Fibroblast of skin of abdomen (primary cell): ENCODE results near the gene PLCL1. TPM values are rescaled to one million over a fixed set of nuclear protein-coding genes. Genes with fewer than 3 reads are reported as not detected.
A peak's percentile ranks its signal among the peaks of the same experiment; 100 is the strongest.

Source experiments
- DNase-seq: peaks from one replicate; pipeline ENCODE4 v3.0.0-alpha.2; 2013
- polyA plus RNA-seq, 2 experiments: library from polyadenylated mRNA; unstranded; fragments of 120-200 nt; gene quantifications; one replicate each; pipeline ENCODE4 v1.2.1, GENCODE V29; 2013; ENCODE audit not compliant: insufficient read length in 2 of 2

Gene PLCL1
- 1.1 TPM for polyA plus RNA-seq (2013, experiment 1 of 2; ENCODE audit: insufficient read length)
- 1.2 TPM for polyA plus RNA-seq (2013, experiment 2 of 2; ENCODE audit: insufficient read length)

DNA sequence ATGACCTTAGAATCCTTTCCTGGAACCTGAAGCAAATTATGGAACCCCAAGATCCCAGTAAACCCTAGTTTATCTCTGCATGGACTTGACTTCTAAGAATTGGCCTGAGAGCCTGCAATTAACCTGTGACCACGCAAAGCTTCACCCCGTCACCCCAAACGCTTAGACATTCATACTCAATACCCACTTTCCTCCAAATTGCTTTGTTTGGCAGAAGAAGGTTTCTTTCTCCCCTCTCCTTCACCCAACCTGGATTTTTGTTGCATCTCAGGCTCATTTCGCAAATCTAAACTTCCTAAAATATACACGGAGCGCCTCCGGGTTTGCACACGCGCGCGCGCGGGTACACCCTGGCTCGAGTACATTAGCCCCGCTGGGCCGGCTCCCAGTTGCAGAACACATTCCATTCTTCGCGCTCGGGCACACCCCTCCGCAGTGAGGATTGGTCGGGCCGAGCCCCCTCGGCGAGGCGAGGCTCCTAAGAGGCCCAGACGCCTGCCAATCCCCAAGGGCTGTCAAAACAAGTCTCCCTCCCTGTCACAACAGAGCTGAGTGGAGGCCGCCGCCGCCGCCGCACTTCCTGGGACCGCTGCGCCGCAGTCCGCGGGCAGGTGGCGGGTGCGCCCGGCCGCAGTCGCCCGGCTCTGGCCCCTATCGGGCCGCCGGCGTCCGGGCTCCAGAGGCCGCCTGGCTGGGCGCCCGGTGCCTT, at the start of gene PLCL1:
Gene PLCL1 (plus strand): TSS at position 545 of the 709 bp plus-strand sequence.
- peak; percentile 92 for DNase-seq

DNA sequence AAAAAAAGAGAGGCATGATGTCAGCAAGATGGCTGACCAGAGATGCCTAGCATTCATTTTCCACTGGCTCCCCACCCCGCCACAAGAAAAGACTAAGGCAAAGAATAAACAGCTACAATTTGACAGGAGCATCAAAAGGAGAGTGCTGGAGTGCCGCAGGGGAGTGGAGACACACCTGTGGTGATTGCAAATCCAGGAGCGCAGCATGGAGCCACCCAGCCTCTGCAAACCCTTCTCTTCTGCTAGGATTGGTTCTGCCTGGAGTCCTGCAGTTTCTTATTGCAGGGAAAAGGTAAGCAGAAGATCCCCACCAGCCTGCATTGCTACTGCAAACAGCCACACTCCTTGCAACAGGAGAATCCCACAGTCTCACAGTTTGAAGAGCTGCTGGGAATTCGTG, 45.4 kb upstream of the PLCL1 start:
- DNase-seq: no peak

DNA sequence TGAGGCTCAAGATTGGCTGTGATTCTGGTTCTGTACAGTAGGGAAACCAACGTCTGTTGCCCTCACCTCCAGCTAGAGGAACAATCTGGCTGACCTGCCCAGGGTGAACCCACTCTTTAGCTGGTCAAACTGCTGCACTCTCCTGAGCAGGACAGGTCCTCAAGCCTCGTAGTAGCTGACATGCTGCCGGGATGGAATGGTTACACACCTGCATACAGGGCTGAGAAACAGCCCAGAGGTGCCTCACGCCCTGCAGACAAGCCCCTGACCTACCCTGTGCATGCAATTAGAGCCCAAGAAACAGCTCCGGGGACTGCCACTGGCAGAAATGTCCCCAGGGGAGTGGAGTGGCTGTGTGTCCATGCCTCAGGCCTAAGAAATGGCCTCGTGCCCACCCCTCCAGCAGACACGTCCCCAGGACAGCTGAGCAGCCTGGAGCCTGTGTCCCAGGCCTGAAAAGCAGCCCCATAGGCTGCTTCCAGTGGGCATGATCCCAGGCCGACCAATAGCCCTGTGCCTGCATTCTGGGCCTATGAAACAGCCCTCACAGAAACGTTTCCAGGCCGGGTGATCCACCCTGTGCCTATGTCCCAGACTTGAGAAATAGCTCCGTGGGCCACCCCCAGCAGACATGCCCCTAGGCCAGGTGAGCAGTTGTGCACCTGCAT, 44.6 kb upstream of the PLCL1 start:
- no peak for DNase-seq

DNA sequence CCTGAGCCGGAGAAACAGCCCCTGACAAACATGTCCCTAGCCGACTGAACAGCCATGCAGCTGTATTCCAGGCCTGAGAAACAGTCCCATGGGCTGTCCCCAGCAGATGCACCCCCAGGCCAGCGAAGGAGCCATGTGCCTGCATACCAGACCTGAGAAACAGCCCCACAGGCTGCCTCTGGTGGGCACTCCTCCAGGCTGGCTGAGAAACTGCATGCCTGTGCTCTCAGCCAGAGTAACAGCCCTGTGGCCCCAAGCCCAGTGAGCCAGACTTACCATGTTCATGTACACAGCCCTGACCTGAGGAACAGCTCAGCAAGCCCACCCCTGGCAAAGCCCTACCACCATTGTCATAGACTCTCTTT, 44.1 kb upstream of the PLCL1 start:
- no peak for DNase-seq

- peak; percentile 37 for DNase-seq
Measured at GRCh38 chr2:197777823-197778407, 26.5 kb upstream of the PLCL1 start.

- no peak for DNase-seq
Measured at GRCh38 chr2:197779261-197779660, 25.1 kb upstream of the PLCL1 start.

GRCh38 chr2:197782126-197782525, 22.3 kb upstream of the PLCL1 start:
- DNase-seq: no peak

DNA sequence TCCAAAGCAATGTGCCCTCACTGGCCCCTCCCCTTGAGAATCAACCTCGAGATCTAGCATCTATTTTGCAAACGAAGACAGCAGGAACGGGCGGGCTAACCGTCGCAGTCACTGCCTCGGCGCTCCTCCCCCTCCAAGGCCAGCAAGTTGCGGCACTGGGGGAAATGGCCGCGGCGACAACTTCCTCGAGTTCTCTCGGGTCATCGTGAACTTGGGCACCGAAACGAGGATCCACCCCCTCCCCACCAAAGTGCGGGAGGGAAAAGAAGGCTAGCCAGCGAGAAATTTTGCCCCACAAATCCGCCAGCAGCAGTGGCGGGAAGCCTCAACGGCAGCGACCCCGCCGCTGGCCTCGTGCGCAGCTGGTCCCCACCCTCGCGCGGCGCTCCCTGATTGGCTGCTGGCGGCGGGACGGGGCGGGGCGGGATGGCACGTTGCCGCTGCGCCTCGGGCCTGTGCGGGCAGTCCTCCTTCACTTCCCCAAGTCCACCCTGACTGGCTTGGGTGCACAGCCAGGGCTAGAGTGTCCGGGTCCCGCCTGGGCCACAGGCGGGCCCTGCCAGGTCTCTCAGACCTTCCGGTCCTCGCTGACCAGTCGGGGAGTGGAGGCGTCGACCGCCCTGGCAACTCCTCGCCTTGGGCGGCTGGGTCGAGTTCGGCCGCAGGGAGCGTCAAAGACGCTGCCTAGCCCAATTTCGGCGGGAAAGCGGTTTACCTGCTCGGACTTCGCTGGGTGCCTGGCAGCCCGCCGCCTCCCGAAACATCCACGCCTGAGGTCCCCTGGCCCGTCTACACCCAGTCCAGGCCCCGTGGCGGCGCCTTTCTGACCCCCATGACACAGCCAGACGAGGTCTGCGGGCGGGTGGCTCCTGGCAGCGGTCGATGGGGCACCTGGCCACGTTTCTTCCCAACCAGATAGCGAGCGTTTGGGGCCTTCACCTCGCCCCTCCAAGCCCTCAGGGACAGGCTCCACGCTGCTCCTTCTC, 19.1 kb upstream of the PLCL1 start, which contains the start of gene BOLL:
Gene BOLL (minus strand): TSS at position 364 of the 986 bp plus-strand sequence. CDS start 3,469 bp downstream, outside the sequence.
- DNase-seq: no peak

DNA sequence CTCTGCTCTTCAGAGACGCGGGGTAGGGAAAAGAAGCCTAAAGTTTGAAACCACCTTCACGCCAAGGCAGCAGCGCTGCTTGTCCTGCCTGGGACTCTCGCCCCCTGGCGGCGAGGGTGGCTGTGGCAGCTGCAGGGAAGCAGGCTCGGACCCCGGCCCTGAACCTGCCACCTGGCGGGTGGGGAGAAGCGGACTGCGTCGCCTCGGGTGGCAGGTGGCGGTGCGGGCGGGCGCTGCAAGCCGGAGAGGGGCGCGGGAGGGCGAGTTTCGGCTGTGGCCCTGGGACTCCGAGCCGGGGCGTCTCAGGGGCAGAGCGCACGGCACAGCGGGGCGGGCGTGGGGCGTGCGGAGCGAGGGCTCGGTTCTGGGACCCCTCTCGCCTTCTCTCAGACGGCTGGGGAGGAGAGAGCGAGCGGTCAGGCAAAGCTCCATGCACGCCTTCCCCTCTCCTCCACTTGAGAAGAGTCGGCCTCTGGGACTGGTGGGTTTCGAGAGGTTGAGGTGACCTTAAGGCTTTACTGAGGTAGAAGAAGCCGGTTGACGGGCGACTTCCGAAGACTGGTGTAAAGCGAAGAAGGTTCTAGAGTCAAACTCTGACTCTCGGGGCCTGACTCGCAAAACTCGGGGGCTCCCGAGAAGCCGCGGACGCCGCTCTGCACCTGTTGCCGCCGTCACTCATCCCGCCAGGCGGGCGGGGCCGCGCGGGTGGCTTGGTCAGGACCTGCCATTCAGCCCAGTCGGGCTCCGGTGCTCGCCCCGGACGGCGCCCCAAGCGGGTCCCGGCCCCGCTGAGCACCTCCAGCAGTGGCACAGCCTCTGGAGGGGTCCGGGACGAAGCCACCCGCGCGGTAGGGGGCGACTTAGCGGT, 18.1 kb upstream of the PLCL1 start:
- no peak for DNase-seq

DNA sequence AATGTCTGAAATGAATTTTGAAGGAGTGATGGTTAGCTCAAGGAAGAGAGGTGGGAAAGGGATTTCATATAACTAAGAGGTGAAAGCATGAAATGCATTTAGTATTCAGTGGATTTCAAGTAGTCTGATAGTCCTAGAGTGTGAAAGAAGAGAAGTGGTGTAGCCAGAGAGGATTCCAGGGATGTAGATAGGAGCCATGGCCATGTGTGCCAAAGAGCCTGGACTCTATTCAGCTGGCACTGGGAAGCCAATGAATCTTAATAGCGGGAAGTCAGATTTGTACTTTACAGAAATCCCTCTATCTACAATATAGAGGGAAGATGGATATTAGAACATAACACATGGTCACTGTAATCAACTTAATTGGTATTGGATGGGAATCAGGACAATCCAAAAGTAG, 10.9 kb upstream of the PLCL1 start:
- no peak for DNase-seq

DNA sequence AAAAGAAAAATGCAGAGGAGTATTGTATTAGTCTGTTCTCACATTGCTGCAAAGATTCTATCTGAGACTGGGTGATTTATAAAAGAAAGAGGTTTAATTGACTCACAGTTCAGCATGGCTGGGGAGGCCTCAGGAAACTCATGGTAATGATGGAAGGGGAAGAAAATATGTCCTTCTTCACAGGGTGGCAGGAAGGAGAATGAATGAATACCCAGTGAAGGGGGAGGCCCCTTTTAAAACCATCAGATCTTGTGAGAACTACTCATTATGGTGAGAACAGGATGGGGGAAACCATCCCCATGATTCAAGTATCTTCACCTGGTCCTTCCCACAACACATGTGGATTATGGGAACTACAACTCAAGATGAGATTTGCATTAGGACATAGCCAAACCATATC, 9.1 kb upstream of the PLCL1 start:
- DNase-seq: no peak

GRCh38 chr2:197798187-197798586, 6.2 kb upstream of the PLCL1 start:
- DNase-seq: no peak

DNA sequence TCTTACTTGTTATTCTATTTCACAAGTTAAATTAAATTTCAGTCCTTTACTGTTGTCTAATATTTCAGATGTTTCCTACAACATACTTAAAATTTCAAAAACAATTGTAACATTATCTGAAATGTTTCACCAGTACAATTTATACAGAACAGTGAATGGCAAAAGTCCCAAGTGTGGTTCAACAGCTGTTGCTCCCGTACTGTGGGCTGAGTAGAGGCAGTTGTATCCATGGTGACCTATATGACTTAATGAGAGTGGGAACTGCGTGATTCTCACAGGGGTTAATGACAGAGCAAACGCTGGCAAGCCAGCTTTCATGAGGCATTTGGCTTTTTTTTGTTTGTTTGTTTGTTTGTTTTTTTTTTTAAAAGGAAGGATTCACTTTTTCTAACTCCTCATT, 5.3 kb upstream of the PLCL1 start:
- DNase-seq: no peak

DNA sequence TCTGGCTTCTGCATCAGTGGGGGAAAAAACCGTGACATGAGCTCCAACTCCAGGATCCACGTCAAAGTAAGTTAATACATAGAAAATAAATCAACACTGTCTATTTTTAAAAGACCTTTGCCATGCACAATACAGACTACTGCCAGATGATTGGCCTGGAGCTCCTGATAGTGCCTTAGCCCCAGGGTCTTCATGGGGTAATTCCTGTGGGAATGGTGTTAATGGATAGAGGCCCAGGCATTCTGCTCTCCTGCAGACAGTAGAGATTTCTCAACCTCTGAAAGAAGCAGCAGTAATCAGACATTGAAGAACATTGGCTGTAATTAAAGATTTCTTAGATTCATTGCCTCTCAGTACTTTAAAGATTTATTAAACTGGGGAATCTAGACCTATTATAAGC, 4.3 kb upstream of the PLCL1 start:
- no peak for DNase-seq

GRCh38 chr2:197801033-197801432, 3.4 kb upstream of the PLCL1 start:
- DNase-seq: no peak

GRCh38 chr2:197803033-197803444, 1.4 kb upstream of the PLCL1 start:
- peak; percentile 54 for DNase-seq

- no peak for DNase-seq
Measured at GRCh38 chr2:197804758-197805714, 643 bp downstream of the PLCL1 start.

- DNase-seq: peak; percentile 12
Measured at GRCh38 chr2:197805715-197806633, 1.6 kb downstream of the PLCL1 start.

DNA sequence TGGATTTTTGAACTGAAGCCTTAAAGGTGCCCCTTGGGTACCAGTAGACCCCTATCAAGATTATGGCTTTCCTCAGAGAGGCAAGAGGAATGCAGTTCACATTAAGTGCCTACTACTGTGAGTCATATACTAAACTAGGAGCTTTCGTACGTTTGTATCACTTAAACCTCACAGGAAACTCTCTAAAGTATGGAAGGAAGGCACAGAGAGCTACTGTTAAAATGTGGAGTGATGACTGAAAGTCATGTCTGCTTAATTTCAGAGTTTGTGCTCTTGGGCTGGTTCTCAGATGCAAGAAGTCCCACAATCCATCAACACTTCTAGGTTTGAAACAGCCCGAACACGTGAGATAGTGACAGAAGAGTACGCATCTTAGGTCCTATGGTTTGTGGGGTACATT, 4.7 kb downstream of the PLCL1 start:
- DNase-seq: no peak
